SK-N-SH treated with all-trans-retinoic acid at 6 μM for 48 hours (cell line): ENCODE measurements around the gene CPTP.

Experiments
- OSR1 ChIP-seq: fragments of 250-450 bp; sonication (Bioruptor Pico); IDR thresholded peaks from 2 replicates; pipeline ENCODE4 v1.8.0; 2022; ENCODE audit warnings: moderate library complexity, mild to moderate bottlenecking, inconsistent platforms
- SNAI2 ChIP-seq: fragments of 250-450 bp; sonication (Bioruptor Pico); IDR thresholded peaks from 2 replicates; pipeline ENCODE4 v1.5.0; 2020; ENCODE audit warnings: mild to moderate bottlenecking, moderate library complexity
- ZC3H10 ChIP-seq: fragments of 250-450 bp; sonication (Bioruptor Pico); IDR thresholded peaks from 2 replicates; pipeline ENCODE4 v1.5.1; 2021; ENCODE audit warnings: mild to moderate bottlenecking, moderate library complexity
- ZFP3 ChIP-seq: fragments of 250-450 bp; sonication (Bioruptor Pico); IDR thresholded peaks from 2 replicates; pipeline ENCODE4 v1.5.0; 2020; ENCODE audit warnings: mild to moderate bottlenecking, moderate library complexity
- ZFP30 ChIP-seq: fragments of 450-650 bp; formaldehyde crosslinking; IDR thresholded peaks from 2 replicates; pipeline ENCODE4 v1.5.0; 2022; ENCODE audit warnings: mild to moderate bottlenecking, moderate library complexity
- ZNF565 ChIP-seq: fragments of 450-650 bp; formaldehyde crosslinking; conservative IDR thresholded peaks from 2 replicates; pipeline ENCODE4 v1.5.0; 2020; ENCODE audit warnings: low read depth, mild to moderate bottlenecking, moderate library complexity
- TF ChIP-seq, protein P1 (sequence below): fragments of 250-450 bp; sonication (Bioruptor Pico); IDR thresholded peaks from 2 replicates; pipeline ENCODE4 v1.5.1; 2021; ENCODE audit warnings: mild to moderate bottlenecking, moderate library complexity
- TF ChIP-seq, protein P2 (sequence below): fragments of 250-450 bp; sonication (Bioruptor Pico); IDR thresholded peaks from 2 replicates; pipeline ENCODE4 v1.8.0; 2021; ENCODE audit warnings: low read depth, mild to moderate bottlenecking, moderate library complexity, borderline replicate concordance
- TF ChIP-seq, protein P3 (sequence below): fragments of 250-450 bp; sonication (Bioruptor Pico); IDR thresholded peaks from 2 replicates; pipeline ENCODE4 v1.5.1; 2020; ENCODE audit warnings: low read depth, mild to moderate bottlenecking, moderate library complexity

GRCh38 chr1:1300352-1300739, 24.3 kb upstream of the CPTP start:
- TF ChIP-seq, protein P1, sequence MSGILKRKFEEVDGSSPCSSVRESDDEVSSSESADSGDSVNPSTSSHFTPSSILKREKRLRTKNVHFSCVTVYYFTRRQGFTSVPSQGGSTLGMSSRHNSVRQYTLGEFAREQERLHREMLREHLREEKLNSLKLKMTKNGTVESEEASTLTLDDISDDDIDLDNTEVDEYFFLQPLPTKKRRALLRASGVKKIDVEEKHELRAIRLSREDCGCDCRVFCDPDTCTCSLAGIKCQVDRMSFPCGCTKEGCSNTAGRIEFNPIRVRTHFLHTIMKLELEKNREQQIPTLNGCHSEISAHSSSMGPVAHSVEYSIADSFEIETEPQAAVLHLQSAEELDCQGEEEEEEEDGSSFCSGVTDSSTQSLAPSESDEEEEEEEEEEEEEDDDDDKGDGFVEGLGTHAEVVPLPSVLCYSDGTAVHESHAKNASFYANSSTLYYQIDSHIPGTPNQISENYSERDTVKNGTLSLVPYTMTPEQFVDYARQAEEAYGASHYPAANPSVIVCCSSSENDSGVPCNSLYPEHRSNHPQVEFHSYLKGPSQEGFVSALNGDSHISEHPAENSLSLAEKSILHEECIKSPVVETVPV: no peak
- no peak for TF ChIP-seq ZNF565 (CRISPR knock-in tag)
- TF ChIP-seq, protein P2, sequence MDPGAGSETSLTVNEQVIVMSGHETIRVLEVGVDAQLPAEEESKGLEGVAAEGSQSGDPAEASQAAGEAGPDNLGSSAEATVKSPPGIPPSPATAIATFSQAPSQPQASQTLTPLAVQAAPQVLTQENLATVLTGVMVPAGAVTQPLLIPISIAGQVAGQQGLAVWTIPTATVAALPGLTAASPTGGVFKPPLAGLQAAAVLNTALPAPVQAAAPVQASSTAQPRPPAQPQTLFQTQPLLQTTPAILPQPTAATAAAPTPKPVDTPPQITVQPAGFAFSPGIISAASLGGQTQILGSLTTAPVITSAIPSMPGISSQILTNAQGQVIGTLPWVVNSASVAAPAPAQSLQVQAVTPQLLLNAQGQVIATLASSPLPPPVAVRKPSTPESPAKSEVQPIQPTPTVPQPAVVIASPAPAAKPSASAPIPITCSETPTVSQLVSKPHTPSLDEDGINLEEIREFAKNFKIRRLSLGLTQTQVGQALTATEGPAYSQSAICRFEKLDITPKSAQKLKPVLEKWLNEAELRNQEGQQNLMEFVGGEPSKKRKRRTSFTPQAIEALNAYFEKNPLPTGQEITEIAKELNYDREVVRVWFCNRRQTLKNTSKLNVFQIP (CRISPR knock-in tag): no peak
- no peak for TF ChIP-seq OSR1
- TF ChIP-seq SNAI2 (CRISPR knock-in tag): no peak
- no peak for TF ChIP-seq ZFP30
- TF ChIP-seq, protein P3, sequence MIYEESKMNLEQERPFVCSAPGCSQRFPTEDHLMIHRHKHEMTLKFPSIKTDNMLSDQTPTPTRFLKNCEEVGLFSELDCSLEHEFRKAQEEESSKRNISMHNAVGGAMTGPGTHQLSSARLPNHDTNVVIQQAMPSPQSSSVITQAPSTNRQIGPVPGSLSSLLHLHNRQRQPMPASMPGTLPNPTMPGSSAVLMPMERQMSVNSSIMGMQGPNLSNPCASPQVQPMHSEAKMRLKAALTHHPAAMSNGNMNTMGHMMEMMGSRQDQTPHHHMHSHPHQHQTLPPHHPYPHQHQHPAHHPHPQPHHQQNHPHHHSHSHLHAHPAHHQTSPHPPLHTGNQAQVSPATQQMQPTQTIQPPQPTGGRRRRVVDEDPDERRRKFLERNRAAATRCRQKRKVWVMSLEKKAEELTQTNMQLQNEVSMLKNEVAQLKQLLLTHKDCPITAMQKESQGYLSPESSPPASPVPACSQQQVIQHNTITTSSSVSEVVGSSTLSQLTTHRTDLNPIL (CRISPR knock-in tag): no peak
- TF ChIP-seq ZFP3: no peak
- TF ChIP-seq ZC3H10 (CRISPR knock-in tag): no peak
